Stimulated activated CD8-positive, alpha-beta memory T cell treated with anti-CD3 and anti-CD28 coated beads, Interleukin-15, amount 100 ng/mL, for 48 hours (primary cell): ENCODE results near the gene TMEM273.

Experiments used
- DNase-seq, 2 donors: peaks; one replicate each; pipeline ENCODE4 v3.0.0-alpha.2; 2020; ENCODE audit warnings: low read depth in 2 of 2

Gene TMEM273

GRCh38 chr10:49116509-49117375, 71.4 kb downstream of the TMEM273 start:
- DNase-seq: no peak

DNA sequence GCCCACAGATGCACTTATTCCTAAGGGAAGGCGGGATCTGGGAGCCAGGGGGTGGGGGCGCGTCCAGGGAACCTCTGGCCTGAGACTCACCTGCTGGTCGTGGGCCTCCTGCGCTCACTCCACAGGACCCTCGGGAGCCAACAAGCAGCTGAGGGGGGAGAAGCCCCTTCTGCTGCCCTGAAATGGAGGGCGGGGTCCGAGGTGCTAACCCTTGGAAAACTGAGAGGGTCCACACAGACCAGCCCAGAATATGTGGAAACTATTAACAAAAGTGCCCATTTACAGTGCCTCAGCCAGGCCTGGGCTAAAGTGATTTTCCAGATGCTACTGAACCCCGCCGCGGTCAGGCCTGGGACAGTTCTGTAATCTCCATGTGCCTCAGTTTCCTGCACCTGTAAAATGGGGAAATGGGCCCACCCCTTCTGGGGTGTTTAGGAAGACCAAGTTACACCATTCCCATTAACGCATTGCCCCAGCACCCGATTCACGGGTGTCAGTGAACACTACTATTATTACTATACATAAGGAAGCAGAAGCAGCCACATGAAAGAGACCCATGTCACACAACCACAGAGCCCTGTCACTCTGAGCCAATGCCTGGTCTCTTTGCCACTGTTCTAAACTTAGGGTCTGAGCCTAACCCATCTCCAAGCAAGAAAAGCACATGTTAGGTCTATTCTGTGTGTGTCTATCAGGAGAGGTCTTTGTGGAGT, 72.2 kb downstream of the TMEM273 start:
- peak in 1 of 2 donors; percentile 8 for DNase-seq

DNA sequence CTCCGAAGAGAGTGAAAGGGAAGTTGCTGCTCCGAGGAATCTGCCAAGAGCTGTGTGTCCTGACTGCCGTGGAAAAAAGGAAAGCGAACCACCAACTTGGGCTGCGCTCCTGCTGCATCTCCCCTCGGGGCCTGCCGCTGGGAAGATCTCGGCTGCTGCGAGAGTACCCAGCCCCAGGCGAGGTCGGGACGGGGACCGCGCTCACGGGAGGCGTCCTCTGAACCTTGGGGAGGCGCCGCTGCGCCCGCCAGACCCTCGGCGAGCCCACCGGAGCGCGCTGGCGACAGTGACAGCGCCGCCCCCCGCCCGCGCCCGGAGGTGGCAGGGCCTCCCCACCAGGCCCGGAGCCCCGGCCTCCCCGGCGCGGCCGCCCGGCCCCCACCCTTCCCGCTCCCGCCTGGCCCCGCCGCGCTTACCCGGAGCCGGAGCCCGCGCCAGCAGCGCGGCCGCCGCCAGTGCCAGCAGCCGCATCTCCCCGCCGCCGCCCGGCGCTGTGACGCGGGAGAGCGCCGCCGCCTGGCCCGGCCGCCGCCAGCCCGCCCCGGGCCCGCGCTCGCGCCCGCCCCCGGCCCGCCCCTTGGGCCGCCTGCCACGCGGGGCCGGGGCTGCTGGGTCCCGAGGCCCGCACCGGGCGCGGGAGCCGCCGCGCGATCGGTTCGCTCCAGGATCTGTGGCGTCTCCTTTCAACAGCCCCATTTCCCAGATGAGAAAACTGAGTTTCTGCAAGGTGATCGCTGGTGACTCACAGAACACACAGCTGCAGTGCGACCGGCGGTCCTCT, 73.0 kb downstream of the TMEM273 start, which contains the start of gene VSTM4:
TSS of gene VSTM4 (minus strand) at position 508 of the 781 bp plus-strand sequence. CDS start at position 471, 37 bp downstream.
- DNase-seq: no peak

DNA sequence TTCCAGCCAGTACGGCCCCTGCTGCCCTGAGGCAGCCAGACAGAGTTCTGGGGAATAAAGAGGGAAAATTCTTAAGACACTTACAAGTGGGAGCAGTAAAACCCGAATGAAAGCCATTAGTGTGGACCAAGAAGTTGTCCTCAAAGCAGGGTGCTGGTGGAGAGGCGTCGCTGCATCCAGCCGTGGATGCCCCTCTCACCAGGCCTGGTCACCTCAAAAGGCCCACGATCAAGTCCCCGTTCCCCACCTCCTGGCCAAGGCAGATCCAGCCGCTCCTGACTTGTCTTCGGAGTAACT, 73.5 kb downstream of the TMEM273 start:
- DNase-seq: no peak

DNA sequence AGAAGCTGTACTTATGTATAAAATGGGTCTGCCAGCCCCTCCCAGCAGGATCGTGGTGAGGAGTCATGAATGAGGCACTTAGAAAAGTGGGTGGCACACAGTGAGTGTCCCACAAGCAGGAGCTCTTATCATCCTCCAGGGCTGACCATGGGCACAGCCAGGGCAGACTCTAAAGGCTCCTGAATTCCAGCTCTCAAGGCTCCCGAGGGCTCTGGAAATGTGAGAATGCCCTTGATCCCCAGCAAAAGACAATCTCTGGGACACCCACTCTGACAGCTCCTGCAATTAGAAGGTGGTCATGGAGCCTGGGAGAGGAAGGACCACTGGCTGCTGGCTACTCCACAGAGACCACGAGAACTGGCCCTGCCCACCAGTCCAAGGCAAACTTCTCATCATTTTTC, 74.5 kb downstream of the TMEM273 start:
- DNase-seq: no peak

DNA sequence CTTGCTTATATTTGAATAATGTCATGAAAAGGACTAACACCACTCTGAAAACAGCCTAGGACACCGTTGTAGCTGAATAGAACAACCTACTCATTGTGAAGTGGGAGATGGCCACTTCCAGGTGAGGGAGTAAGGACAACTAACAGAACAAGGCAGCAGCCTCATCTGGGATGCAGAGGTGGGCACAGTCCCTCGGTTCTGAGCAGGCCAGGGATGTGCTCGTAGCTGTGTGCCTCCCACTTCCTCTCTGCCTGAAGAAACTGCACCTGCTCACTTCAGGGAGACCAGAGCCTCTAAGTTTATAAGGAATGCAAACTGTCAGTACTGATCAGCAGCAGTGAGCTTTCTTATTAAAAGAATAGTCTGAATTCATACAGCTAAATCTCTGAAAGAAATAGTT, 75.3 kb downstream of the TMEM273 start:
- no peak for DNase-seq

- no peak for DNase-seq
Measured at GRCh38 chr10:49112098-49112497, 76.1 kb downstream of the TMEM273 start.

GRCh38 chr10:49111320-49111698, 76.9 kb downstream of the TMEM273 start:
- DNase-seq: no peak

DNA sequence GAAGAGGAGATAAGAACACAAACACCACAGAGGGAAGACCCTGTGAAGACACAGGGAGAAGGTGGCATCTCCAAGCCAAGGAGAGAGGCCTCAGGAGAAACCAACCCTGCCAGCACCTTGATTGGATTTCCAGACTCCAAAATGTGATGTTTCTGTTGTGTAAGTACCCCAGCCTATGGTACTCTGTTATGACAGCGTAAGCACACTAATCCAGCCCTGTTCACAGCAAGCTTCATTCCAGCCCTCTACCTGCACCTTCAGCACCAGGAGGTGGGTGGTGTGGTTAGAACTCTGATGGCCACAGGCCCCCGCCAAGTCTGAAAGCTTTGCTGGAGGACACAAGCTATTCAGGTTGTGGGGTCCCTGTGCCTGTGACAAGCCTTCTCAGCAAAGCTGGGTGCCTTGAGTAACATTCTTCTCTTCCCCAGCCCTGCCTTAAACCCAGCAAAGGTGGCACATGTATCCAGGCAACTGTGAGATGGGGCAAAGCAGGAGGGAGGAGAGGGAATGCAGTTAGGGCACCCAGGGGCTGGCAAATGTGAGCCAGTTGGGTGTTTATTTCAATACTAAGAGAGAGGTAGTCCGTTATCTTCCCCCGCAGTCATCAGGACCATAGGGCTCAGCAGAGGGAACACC, 77.4 kb downstream of the TMEM273 start:
- no peak for DNase-seq

GRCh38 chr10:49109669-49110340, 78.4 kb downstream of the TMEM273 start:
- no peak for DNase-seq

DNA sequence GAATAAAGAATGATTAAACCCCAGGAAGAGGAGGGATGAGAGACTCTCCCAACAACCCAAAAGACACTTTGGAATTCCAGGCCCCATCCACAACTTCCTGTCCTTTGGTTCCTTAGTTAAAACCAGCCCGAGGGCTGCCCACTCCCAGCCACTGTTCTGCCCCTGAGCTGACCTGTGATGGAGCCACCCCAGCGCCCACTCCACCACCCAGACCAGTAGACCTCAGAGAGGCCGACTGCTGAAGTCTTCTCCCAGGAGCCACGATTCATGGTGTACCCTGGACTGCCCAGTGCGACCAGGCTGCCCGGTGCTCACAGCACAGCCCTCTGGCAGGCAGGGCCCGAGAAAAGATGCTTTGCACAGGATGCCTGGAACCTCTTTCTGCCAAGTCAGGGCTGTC, 79.5 kb downstream of the TMEM273 start:
- no peak for DNase-seq

GRCh38 chr10:49107887-49108267, 80.3 kb downstream of the TMEM273 start:
- DNase-seq: no peak

DNA sequence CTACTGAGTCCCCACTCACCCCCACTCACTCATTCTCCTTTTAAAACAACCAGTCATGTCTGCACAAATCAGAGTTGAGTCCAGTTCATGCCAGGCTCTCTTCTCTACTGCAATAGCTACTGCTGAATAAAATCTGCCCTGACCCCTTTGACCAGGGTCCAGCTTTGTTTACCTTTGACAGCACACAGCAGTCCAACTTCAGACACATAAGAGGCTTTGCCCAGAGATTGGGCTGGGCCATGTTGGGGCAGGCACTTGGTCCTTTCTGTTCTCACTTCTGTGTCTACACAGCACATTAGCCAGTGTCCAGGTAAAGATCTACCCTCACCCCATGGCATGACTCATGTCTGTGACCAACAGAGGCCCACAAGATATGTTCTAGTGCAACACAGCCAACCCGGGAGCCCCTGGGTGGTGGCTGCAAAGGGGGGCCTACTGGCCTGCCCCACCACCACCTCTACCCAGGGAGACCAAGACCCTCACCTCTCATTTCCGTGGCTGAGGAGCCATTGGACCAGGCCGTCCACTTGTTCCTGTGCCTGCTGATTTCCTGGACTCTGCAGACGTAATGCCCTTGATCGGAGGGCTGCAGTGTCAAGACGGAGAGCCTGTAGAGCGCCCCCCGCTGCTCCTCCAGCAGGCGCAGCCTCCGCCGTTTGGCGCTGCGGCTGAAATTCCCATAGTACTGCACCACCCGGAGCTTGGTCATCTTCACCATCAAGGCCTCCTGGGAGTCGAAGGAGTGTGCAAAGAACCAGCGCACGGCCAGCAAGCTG, 80.9 kb downstream of the TMEM273 start:
- DNase-seq: no peak

GRCh38 chr10:49106451-49106850, 81.7 kb downstream of the TMEM273 start:
- no peak for DNase-seq

DNA sequence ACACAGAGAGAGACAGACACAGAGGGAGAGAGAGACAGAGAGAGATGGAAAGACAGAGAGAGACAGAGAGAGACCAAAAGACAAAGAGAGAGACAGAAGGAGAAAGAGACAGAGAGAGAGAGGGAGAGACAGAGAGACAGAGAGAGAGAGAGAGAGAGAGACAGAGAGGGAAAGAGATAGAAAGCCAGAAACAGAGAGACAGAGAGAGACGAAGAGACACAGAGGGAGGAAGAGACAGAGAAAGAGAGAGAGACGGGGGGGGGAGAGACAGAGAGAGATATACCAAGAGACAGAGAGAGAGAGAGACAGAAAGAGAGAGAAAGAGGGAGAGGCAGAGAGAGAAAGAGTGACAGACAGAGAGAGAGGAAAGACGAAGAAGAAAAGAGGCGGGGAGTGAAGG, 83.1 kb downstream of the TMEM273 start:
- no peak for DNase-seq
